ENCODE measurements around the gene LGALSL.

Gene LGALSL

DNA sequence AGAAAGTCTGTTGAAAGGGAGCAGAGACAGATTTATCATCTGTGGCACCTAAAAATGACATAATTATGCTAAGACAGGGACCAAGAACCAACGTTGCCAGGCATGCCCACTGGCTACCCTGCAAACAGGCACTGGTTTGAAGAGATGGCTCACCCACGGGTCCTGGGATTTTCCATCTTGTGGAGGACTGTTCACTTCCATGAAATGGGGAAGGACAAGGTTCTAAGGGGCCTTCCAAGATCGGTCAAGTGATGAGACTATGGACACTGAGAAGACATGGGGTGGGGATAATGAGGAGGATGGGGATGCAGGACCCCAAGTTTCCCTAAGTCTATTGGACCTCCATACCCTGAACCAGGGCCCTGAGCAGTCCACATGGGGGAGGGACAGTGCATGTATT lies 18.9 kb downstream of the LGALSL start:
- no peak for DNase-seq

DNA sequence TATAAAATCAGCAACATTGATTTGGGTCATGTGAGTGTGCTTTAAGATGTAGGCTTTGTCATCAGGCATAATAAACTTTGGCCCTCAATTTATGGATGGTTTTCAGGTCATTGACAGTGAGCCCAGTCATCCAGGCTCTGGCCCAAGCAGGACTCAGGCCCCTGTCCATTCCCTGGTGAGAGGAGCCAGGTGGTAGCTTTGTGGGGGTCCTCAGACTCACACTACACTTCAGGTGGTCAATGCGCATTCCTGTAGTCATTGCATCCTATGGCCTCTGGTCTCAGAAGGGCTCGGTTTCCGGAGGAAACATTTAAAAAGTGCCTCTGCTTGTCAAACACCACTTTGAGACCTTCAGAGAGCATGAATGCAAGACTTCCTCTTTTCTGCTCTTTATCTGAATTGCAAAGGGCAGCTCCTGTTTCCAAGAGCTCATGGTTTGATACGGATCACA lies 20.2 kb downstream of the LGALSL start:
- DNase-seq: no peak

DNA sequence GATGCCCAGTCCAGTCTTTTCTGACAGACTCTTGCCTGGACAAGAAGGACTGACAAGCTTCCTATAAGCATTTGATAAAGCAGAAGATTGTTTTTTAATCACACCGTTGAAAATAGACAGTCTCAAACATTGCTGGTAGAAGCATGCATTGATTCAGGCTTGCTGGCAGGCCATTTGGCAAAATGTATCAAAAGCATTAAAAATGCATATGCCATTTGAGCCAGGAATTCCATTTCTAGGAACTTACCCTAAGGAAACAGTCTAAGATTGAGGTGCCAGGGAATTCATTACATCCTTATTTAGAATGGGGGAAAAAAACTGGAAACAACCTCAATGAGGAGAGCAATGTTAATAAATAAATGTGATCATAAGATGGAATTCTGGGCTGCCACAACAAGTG lies 20.7 kb downstream of the LGALSL start:
- no peak for DNase-seq

DNA sequence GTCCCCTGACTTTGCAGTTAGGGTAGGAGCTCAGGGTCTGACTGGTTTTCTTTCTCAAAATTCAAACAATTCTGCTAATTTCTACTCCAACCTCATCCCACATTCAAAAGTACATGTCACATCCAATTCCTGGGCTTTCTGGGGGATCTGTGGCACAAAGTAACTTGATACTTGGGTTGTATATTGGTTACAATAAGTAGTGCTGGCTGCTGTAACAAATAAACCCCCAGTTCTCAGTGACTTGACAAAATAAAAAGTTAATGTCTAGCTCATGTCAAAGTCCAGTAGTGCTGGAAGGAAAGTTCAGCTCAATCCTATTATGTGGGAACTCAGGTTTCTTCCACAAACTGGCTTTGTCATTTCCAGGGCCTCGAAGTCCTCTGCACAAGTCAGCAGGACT lies 23.1 kb downstream of the LGALSL start:
- DNase-seq: no peak

DNA sequence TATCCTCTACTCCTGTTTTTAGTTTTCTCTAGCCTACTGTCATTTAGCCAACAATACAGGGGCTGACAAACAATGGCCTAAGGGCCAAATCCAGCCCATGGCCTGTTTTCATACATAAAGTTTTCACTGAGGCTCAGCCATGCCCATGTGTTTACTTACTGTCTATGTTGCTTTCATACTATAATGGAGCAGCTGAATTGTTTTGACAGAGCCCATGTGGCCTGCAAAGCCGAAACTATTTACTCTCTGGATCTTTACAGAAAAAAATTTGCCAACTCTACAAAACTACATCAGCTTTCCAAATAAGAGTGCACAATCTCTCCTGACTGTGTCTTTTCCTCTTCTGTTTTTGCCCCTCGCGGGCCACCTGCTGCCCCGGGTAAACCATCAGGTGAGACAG lies 24.0 kb downstream of the LGALSL start:
- DNase-seq: no peak

DNA sequence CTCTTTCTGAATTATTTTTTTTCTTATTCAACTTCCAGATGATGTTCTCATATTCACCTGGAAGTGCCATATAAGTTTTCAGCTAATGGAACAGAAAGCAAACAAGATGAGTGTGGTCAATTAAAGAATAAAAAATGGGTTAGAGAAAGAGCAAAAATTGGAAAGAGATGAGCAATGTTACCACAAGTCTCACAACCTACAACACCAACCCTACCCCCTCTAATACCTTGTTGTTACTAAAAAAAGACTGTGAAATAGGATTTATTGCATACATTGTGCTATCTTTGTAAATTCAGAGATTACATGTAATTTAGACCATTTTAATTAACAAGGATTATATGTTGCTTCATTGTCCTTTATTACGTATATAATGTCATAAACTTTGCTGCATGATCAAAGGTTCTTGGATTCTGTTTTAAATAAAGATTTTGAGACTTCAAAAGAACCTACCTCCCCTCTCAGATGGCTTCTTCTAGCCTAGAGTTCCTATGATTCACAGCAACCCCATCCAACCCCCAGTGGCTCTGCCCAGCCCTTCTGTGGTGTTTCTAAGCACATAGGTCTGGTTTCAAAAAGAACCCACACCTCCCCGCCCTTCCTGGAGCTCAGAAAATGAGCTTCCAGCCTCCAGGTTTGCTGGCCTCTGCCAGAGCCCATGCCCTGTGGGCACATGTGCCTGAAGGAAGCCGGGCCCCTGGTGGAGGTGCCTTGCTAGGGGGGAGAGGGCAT lies 24.7 kb downstream of the LGALSL start:
- no peak for DNase-seq

DNA sequence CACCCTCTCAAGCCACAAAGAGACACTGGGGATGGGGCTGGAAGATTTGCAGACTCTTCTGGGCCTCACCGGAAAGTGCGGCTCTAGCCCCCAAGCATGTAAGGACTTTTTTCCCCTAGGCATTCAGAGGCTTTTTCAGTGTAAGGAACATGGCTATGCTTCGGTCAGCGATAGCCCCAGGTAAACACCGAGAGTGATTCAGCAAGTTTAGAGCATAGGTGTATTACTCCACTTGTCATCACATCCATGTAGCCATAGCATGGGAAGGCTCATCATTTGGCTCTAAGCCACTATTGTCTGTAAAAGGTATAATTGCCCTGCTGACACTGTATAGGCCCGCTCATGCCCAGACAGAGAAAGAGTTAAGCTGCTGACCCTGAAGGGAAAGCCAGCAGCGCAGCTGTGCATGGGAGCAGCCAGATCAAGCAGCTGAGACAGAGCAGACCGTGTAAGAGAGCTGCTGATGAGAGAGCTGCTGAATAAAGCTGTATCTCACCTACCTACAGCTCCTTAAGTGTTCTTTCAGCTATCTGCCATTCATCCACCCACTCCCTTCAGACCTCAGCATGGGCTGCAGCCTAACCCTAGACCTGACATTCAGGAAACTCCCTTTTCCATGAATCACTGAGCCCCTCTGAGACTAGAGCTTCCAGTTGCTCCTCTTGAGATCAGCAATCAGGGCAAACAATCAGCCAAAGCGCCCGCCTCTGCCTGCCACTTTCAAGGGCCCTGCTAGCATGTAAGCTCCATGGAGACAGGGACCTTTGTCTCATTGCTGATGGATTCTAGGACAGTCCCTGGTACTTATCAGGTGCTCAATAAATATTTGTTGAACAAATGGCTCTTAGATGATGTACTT lies 25.5 kb downstream of the LGALSL start:
- DNase-seq: no peak

DNA sequence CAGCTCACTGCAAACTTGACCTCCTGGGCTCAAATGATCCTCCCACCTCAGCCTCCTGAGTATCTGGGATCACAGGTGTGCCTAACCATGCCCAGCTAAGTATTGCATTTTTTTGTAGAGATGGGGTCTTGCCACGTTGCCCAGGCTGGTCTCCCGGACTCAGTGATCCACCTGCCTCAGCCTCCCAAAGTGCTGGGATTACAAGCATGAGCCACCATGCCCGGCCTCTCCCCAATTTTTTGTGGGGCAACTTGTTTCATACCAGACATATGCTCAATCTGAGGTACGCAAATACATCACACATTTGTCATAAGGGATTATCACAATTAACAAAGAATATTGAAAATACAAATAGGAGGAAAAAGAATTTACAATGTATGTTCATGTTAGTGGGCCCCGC lies 27.7 kb downstream of the LGALSL start:
- no peak for DNase-seq

DNA sequence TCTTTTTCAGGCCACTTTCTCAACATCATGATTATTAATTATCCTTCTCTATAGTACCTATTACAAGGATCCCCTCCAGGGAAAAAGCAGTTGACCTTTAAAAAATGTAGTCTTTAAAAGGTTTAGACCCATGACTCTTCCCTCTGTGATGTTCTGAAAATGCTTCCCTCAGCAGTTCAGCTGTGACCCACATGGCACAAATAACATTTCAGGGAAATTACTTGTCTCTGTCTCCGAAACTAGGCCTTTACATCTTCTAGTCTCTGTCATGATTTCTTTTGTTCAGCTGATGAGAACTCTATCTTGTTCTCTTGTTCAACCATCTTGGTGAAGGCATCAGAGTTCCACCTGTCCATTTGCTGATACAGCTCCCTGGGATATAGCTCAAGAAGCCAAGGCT lies 28.3 kb downstream of the LGALSL start:
- DNase-seq: no peak

DNA sequence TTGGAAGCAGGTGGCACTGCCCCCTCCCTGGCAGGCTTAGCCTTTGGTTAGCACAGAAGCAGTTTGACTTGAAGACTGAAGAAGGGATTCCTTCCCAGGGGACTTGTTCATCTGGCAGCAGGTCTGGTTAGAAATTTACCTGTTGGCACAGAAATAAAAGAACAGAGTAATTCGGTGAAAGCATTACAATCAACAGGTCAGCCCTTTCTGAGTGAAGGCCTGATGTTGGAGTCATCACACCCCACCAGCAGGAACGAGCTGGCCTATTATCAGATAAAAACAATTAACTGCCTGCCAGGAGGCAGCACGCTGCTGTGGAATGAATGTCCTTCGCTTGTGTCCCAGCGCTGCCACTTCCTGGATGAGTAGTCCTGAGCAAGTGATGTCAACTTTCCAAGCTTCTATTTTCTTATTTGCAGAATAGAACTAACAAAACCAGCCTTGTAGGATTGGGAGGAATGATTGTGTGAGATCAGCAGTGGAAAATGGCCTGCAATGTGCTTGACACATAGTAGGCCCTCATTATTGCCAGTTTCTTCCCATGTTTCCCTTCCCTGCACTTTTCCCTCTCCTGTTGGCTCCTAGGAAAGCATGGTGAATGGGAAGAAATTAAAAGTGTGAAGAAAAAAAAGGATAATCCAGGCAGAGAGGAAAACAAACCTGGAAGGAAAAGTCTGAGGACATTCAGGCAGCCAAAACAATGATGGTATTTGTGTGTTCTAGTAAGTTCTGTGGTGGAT lies 29.0 kb downstream of the LGALSL start:
- DNase-seq: no peak

DNA sequence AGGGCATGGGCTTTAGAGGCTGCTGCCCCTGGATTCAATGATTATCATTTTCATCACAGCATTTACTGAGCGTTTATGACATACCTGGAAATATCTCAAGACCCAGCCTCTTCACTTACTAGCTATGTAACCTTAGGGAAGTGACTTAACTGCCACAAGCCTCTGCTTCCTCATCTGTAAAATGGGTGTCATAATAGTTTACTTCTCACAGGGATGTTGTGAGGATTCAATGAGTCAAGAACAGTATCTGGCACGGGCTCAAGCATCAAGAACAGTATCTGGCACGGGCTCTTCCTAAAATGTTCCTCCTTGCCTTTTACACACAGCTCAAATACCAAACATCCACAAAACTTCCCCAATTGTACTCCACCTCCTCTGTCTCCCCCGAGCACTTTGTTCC lies 31.4 kb downstream of the LGALSL start:
- DNase-seq: no peak

DNA sequence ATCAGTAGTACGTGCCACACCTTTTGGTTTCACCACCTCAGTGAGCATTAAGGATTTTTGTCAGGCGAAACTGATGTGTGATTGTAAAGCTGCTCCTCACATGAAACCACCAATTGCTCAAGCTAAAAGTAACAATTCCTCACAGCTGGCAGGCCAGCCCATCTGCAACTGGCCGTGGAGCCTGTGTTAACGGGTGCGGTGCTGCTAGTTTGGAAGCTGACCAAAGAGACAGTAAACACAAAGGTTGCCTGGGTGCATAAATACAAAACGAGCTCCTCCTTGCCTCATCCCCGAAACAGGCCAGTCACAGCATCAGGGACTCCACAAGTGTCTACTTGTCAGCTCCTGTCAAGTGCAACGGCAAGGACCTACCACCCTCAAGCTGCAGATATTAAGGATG lies 32.0 kb downstream of the LGALSL start:
- no peak for DNase-seq

DNA sequence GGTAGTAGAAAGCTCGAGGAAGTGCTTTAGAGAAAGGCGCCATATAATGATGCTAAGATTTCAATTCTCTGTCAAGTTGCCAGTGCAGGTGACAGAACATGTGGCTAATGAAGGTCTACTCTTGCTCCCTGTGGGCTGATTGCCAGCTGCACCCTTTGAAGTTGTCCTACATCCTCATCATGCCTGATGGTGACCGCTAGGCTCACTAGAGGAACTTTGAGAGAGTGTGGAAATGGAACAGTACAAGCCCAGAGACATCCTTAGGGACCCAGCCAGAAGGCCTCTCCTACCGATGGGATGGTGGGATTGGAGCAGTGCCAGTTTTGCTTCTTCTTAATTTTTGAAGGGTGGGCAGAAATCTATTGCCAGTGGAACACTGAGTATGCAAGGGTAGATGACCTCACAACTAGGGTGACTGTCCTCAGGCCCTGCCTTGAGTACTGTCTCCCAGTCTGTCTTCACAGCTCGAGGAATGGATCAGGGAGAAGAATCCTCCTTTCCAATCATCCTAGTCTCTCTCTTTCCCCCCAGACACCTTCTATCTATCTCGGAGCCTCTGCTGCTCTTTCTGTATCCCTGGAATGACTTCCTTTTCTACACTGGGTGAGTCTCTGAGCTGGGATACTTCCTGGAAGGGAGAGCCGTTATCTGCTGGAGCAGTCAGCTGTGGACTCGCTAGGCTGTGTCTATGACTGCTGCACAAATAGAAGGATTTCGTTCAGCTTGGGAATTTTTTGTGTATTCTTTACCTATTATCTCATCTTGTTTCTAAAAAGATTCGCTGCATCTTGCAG lies 33.5 kb downstream of the LGALSL start:
- DNase-seq: no peak

DNA sequence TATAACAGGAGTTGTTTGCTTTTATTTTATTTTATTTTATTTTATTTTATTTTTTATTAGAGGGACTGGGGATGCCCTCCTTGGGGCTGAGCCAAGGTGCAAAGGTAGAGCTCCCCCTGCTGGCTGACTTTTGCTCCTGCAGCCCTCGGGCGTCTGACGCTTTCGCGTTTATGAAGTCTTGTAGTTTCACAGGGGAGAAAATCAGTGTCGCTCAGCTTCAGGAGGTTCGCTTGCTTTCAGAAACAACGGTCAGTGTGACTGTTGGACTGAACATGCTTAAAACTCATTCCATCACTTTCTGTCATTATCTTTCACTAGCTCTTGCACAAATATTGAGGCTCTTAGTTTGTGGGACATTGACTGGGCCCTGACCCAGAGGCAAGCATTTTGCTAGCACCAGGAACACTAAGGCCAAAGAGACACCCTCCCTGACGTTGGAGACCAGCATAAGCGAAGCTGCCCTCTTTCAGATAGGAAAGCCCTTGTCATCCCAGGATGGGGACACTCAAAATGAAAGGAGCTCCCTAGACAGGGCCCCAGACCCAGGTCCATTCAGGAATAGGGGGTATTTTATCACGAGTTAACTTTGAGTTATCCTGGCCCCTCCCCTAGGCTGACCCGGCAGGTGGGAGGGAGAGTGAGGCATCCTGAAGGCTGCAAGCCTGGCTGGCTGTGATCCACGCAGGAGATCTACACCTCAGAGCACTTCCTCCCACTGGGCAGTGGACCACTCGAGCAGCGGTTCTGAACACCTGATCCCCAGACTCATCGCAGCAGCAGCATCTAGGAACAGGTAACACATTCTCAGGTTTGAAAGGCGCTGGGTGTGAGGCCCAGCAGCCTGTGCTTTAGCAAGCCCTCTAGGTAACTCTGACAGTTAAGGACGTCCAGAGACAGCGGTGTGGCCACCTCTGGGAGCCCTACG lies 34.4 kb downstream of the LGALSL start:
- peak; percentile 60 for DNase-seq

DNA sequence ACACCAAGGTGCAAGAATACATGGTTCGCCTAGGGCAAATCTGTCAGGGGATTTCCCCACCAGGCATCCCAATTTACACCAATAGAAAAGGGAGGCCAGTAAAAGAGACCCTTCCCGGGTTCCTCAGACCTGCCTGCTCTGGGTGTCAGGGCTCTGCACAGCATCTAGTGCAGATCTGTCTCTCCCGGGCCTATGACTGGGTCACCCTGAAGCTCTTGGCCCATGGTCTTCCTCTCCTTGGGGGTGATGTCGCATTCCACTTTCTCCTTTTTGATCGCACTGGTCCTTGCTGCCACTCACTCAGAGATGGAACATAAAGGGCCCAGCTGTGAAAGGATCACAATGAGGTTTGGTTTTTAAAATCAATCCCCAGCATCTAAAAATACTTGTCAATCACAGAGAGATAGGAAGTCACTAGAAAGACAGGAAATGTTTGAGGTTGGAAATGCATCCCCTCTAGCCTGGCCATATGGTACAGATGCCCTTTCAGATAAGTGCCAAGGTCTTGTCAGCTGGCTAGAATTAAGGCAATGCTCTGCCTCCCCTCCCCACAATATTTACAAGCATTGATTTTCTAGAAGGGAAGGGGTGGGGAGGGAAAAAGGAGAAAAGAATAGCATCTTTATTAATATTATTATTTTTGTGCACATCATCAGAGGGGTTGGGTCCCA lies 35.3 kb downstream of the LGALSL start:
- DNase-seq: no peak

DNA sequence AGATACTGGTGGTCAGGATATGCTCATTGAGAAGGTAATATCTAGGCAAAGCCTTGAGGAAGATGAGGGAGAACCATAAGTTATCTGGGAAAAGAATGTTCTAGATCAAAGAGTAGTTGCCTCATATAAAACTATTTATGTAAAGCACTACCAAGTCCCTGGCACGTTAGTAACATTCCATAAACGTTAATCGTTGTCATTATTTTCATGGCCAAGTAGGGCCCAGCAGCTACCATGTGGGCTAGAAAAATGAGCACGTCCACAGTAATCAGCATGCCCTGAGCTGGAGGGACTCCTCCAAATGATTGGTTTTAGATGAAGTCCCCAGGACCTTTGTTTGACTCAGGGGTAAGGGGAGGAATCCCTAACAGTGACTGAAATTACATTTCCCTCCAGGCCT lies 37.5 kb downstream of the LGALSL start:
- no peak for DNase-seq

DNA sequence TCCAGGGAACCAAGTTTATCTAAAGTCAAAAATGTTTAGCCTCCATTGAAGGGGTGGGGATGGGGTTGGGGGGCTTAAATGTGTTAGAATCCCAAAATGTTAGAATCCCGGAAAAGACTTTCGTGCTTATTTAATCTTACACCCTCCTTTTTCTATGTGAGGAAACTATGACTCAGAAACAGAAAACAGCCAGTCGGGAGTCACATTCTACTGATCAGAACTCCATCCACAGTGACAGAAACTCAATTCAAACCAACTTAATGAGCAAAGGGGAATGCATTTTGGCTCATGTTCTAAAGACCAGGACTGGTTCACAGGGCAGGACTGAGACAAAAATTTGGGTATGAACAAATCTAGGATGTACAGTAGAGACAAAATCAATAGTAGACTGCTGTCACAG lies 38.3 kb downstream of the LGALSL start:
- DNase-seq: no peak

DNA sequence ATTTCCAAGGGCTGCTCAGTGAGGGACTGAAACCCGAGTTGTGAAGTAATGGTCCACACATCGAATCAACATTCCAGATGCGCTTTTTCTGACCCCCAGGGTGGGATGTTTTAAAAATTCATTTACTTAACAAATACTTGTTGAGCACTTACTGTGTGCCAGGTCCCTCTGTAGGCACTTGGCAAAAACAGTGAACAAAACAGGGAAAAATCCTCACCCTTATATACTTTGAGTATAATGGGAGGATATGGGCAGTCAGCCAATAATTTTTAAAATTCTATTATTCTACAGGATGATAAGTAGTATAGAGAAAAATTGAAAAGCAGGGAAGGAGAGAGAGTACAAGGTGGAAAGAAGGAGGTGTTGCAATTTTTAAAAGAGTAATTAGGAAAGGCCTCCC lies 38.9 kb downstream of the LGALSL start:
- DNase-seq: no peak

DNA sequence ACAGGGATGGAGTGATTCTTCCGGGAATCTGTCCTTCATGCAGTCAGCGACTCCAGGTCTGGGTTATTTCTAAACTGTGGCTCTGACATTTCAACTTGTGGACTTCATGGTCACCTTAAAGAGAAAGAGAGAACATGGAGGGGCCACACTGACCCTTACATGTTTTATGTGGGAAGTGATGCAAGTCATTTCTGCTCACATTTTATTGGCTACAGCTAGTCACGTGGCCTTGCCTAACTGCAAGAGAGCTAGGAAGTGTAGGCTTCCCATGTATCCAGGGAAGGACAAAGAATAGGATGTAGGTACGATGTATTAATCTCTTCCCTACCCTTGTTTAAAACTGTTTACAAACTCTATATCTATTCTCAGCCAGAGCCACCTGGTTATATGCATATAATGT lies 39.8 kb downstream of the LGALSL start:
- DNase-seq: no peak

DNA sequence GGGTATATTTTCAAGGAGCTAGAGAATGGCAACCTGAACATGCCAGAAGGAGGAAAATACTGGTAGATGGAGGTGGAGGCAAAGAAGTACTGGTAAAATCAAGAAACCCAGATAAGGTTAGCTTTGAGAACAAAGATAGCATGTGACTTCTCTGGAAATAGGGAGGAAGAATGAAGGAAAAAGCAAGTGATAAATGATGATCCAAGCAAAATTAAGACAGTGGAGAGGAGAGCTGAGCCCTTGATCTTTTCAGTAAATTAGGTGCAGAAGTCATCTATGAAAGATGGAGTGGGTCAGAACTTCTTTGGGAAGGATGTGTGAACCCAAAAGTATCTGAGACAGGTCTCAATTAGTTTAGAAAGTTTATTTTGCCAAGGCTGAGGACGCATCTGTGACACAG lies 44.5 kb downstream of the LGALSL start:
- DNase-seq: no peak

DNA sequence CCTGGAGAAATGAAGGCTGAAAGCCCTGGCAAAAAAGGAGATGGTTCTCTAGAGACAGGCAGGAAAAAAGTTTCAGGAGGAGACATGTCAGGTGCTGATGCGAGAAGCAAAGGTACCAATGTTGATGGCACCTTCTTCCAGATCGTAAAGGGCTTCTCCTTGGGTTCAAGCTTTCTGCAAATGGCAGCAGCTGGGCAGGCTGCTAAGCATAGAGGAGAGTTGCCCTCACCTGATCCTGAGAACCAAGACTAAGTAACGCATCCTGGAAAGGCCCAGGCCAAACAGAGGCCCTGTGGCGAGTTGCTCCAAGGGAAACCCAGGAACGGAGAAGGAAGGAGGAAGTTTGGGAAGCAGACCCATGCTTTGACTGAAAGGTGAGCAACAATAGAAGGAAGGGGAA lies 46.6 kb downstream of the LGALSL start:
- no peak for DNase-seq

All from CD4-positive, alpha-beta T cell treated with Interferon gamma for 1 hour (primary cell).